Bronchial smooth muscle cell (primary cell): Measurements from ENCODE around the gene FADS3. TPM values are rescaled to one million over a fixed set of nuclear protein-coding genes. Genes with fewer than 3 reads are reported as not detected.

ENCODE experiments used
- total RNA-seq: library from RNA; depleted of rRNA; stranded (reverse); fragments of >200 nt; gene quantifications from 2 replicates; pipeline ENCODE4 v1.2.1, GENCODE V29; 2014

FADS3 gene
- 39.6 and 57.1 TPM in 2 replicates for total RNA-seq

GRCh38 chr11:61891331-61892084 is at the start of gene FADS3:
TSS of gene FADS3 (minus strand) at chr11:61891545. CDS start at chr11:61891381, 164 bp downstream.

GRCh38 chr11:61917334-61918109 is 26.2 kb upstream of the FADS3 start, which contains the start of gene RAB3IL1:
TSS of gene RAB3IL1 (minus strand) at chr11:61917566. CDS start at chr11:61917367, 199 bp downstream.

GRCh38 chr11:61827571-61828378 is 63.6 kb downstream of the FADS3 start, which contains the start of gene FADS2:
TSS of gene FADS2 (plus strand) at chr11:61828300. CDS start at chr11:61828391, 91 bp downstream.

Other genes starting within 250 kb of the FADS3 start
- gene DAGLA, start 211.2 kb downstream of the FADS3 start, total RNA-seq: 1.9 and 2.7 TPM in 2 replicates
- gene MYRF, start 138.9 kb downstream of the FADS3 start, total RNA-seq: 0.09 and 0.16 TPM in 2 replicates
- 164 and 273 TPM in 2 replicates for gene TMEM258, start 98.9 kb downstream of the FADS3 start, total RNA-seq
- 3.4 and 7.3 TPM in 2 replicates for gene FEN1, start 98.6 kb downstream of the FADS3 start, total RNA-seq
- 60.7 and 86.4 TPM in 2 replicates for gene FADS1, start 74.5 kb downstream of the FADS3 start, total RNA-seq
- gene FADS2, start 63.2 kb downstream of the FADS3 start, total RNA-seq: 160 and 190 TPM in 2 replicates
- 9.1 and 12.6 TPM in 2 replicates for gene RAB3IL1, start 26.0 kb upstream of the FADS3 start, total RNA-seq
- gene BEST1, start 58.8 kb upstream of the FADS3 start, total RNA-seq: 2.5 and 4.6 TPM in 2 replicates
- gene FTH1, start 76.1 kb upstream of the FADS3 start, total RNA-seq: 1,092 and 2,770 TPM in 2 replicates
- gene INCENP, start 232.5 kb upstream of the FADS3 start, total RNA-seq: 4.5 and 6.6 TPM in 2 replicates